ENCODE data around the gene TEX51.

The TEX51 gene

GRCh38 chr2:126891681-126892500, 6.8 kb upstream of the TEX51 start:
- in situ Hi-C loops (cut with MboI; ENCODE audit: low sequenced_read_pairs) = no loop called here

- in situ Hi-C loops (cut with MboI; ENCODE audit: low sequenced_read_pairs) = no loop called here
These were observed 5.5 kb upstream of the TEX51 start for GRCh38 chr2:126893153-126893552.

DNA sequence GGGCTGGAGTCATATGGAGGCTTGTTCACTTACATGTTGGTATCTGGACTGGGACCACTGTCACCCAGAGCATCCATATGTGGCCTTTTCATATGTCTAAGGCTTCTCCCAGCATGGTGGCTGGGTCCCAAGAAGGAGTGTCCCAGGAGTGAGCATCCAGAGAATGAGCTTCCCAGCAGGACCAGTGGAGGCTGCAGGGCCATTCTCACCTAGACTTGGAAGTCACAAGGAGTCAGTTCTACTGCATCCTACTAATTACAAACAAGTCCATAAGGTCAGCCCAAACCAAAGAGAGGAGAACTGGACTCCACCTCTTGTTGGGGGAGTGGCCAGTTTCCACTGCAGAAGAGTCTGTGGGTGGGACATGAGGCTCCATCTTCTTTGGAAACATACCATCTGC, 5.1 kb upstream of the TEX51 start:
- in situ Hi-C loops (cut with MboI; ENCODE audit: low sequenced_read_pairs) = no loop called here

DNA sequence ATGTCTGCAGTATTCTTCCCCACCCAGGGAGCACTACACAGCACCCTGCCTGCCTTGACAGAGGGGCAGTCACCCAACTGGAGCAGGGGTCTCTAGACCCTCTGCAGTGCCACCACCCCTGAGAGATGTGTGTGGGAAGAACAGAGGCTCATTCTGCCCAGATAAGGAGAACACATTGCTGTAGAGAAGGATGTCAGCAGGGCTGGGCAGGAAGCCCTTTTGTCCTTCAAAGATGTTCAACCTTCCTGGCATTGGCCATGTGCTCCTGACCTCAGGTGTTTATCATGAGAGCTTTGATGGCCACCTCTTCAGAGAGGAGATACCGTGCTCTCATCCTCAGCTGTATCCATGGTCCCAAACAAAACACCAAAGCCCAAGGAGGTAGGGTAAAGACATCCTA, 4.6 kb upstream of the TEX51 start:
- in situ Hi-C loops (cut with MboI; ENCODE audit: low sequenced_read_pairs) = no loop called here

GRCh38 chr2:126894585-126895182, 4.0 kb upstream of the TEX51 start:
- in situ Hi-C loops (cut with MboI; ENCODE audit: low sequenced_read_pairs) = no loop called here

GRCh38 chr2:126895336-126895735, 3.4 kb upstream of the TEX51 start:
- in situ Hi-C loops (cut with MboI; ENCODE audit: low sequenced_read_pairs) = no loop called here

DNA sequence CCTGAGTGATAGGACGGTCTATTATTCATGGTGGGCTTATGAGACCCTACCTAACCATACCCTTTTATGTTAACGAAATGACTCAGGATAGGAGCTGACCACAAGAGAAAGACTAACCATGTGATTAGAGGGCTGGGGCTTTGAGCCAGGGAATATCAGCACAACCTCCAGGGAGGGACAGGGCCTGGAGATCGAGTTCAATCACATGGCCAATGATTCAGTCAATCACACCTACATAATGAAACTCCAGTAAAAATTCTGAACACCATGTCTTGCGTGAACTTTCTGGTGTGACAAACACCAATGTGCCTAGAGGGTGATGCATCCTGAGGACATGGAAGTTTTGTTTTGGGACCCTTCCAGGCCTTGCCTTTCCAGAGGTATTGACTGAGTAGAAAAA, 2.2 kb upstream of the TEX51 start:
- in situ Hi-C loops (cut with MboI; ENCODE audit: low sequenced_read_pairs) = no loop called here

DNA sequence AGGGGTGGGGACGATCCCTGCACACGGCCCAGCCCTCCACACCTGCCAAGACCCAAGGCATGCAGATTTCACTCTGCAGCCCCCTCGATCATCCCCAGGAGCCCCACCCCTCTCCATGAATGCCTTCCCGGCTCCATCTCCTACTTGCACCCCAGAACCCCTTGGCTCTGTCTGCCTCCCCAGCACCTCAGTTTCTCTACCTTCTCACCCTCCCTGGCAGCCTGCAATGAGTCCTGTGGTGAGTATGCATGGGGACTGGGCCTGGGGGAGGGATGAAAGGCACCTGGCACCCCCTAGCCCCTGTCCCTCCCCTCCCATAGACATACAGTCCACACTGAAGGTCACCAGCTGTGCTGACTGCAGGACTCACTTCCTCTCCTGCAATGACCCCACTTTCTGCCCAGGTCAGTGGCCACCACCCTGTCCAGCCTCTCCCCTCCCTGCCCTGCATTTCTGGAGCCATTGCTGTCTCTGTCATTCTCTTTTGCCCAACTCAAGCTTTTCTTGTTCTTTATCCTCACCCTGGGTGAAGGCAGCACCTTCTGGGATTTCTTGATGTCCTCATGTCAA, 1.0 kb downstream of the TEX51 start:
- in situ Hi-C loops (cut with MboI; ENCODE audit: low sequenced_read_pairs) = no loop called here

DNA sequence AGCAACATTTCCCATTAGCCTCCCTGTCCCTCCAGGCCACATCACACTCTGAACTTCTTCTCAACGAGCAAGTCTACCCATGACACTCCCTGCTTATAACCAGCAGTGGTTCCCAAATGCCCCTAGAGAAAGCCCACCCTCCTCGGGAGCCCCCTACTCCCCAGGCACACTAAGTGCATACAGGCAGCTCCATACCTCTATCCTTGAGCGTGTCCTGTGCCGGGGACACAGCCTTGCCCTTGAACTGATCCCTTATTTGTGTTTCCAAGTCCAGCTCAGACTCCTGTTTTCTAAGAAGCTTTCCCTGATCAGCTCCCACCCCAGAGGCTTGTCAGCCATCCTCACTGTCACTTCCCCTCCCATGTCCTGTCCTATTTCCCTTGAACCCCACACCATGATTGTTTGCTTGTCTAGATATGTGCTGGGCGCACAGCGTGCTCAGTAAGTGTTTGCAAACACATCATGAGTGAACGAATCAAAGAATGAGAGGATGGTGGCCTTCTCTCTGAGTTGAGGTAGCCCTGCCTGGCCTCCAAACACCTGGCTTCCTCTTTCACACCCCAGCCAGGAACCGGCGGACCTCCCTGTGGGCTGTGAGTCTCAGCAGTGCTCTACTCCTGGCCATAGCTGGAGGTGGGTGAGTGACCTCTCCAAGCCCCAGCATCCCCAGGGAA, 2.1 kb downstream of the TEX51 start:
- in situ Hi-C loops (cut with MboI; ENCODE audit: low sequenced_read_pairs) = no loop called here

GRCh38 chr2:126901459-126901858, 2.8 kb downstream of the TEX51 start:
- in situ Hi-C loops (cut with MboI; ENCODE audit: low sequenced_read_pairs) = no loop called here

GRCh38 chr2:126902152-126902835, 3.6 kb downstream of the TEX51 start:
- in situ Hi-C loops (cut with MboI; ENCODE audit: low sequenced_read_pairs) = no loop called here

GRCh38 chr2:126902859-126903258, 4.2 kb downstream of the TEX51 start:
- in situ Hi-C loops (cut with MboI; ENCODE audit: low sequenced_read_pairs) = no loop called here

- in situ Hi-C loops (cut with MboI; ENCODE audit: low sequenced_read_pairs) = no loop called here
These were observed 7.3 kb downstream of the TEX51 start for GRCh38 chr2:126905991-126906390.

DNA sequence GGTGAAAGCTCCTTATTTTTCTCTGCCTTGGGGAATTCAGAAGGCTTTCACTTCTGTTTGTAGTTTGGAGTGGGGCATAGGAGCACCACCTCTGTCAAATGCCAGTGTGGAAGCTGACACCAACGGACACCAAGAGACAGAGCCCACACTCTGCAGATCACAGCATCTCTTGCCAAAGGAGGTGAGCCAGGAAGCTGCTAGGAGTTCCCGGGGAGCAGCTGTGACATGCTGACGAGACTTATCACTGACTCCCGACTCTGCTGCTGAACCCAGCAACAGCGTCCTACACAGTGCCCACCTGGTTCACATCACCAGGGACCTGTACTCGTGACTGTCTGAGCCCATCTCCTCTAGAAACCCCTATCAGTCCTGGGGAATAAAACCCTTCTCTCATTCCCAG, 8.1 kb downstream of the TEX51 start:
- in situ Hi-C loops (cut with MboI; ENCODE audit: low sequenced_read_pairs) = no loop called here

GRCh38 chr2:126907671-126908070, 9.0 kb downstream of the TEX51 start:
- in situ Hi-C loops (cut with MboI; ENCODE audit: low sequenced_read_pairs) = no loop called here

DNA sequence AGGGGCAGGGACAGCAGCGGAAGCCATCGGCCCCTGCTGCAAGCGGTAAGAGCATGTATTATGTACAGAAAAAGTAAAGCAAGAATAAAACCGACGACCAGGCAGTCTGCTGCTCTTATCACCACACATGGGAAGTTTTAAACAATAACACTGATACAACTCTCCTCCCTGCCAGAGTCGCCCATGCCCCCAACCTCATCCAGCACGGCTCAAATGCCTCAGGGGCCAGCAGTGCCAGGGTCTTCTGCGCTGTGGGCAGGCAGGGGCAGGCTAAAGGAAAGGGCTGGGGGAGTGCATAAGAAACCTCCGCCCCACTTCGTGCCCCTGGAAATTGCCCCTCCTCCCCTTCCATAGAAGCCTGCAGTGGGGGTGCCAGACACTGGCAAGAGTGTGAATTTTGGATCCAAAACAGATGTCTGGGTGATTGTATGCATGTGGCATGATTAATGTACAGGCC, 10.1 kb downstream of the TEX51 start:
- in situ Hi-C loops (cut with MboI; ENCODE audit: low sequenced_read_pairs) = no loop called here

DNA sequence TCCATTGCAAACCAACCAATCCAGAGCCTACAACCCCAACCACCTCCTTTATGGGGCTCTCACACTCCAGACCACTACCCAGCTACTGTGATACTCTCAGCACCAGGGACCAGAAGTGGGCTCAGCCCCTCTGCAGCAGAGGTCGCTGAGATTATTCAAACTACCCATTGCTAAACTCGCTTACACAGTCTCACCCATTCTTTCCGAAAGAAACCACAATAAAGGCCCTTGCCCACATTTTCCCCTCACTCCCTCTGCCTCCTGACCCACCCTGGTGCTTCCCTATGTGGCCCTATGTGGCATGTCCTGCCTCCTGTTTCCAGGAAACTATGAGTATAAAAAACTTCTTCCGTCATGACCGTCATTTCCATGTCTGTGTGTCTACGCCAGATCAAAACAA, 10.7 kb downstream of the TEX51 start:
- in situ Hi-C loops (cut with MboI; ENCODE audit: low sequenced_read_pairs) = no loop called here

GRCh38 chr2:126909781-126910180, 11.1 kb downstream of the TEX51 start:
- in situ Hi-C loops (cut with MboI; ENCODE audit: low sequenced_read_pairs) = no loop called here

- in situ Hi-C loops (cut with MboI; ENCODE audit: low sequenced_read_pairs) = no loop called here
These were observed 11.9 kb downstream of the TEX51 start for GRCh38 chr2:126910637-126911036.

DNA sequence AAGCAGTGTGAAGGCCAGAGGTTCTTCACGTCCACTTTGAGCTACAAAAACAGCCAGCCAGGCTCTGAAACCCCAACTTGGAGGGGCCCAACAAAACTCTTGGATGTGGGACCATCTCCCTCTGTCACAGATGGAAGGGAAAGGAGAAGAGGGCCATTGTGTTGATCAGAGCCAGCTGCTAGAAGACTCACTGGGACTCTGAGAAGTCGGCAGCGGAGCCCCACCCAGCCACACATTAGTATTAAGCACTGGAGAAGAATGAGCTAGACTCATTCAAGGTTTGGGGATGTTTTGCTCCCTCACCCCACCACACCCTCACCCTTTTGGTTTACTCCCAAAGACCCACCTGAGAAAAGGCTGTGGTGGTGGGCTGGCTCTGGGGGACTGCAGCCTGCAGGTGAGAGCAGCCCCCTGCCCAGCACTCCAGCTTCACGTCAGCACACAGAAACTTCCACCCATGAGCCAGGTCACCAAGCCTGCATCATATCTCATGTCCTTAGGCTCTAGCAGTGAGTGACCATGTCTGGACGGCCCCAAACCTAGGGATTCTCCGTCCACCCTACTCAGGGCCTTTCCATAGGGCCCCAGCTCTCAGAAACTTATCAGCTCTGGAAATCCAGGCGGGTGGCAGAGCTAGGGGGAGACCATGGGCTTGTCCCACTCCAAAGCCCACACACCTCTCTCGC, 12.6 kb downstream of the TEX51 start:
- in situ Hi-C loops (cut with MboI; ENCODE audit: low sequenced_read_pairs) = no loop called here

- in situ Hi-C loops (cut with MboI; ENCODE audit: low sequenced_read_pairs) = no loop called here
These were observed 13.5 kb downstream of the TEX51 start for GRCh38 chr2:126912201-126912600.
